Chondrocyte (in vitro differentiated cells): ENCODE results near the gene MEIS3. TPM values are rescaled to one million over a fixed set of nuclear protein-coding genes. Genes with fewer than 3 reads are reported as not detected.

ENCODE experiments used
- DNase-seq: peaks from one replicate; pipeline ENCODE4 v3.0.0; 2021; ENCODE audit warnings: mixed read lengths, low spot score
- H3K27ac Mint-ChIP-seq: one replicate; pipeline ENCODE4 v1.8.0; 2021; ENCODE audit warnings: mild to moderate bottlenecking, moderate library complexity, mixed read lengths; ENCODE audit not compliant: unreplicated experiment
- H3K27me3 Mint-ChIP-seq: 2 replicates; pipeline ENCODE4 v1.8.0; 2021; ENCODE audit warnings: low read depth, mixed read lengths
- H3K36me3 Mint-ChIP-seq: 2 replicates; pipeline ENCODE4 v1.8.0; 2021; ENCODE audit warnings: low read depth, mixed read lengths
- H3K4me1 Mint-ChIP-seq: 2 replicates; pipeline ENCODE4 v1.8.0; 2021; ENCODE audit warnings: low read depth, mild to moderate bottlenecking, mixed read lengths
- H3K4me3 Mint-ChIP-seq: one replicate; pipeline ENCODE4 v1.8.0; 2021; ENCODE audit warnings: mild to moderate bottlenecking, moderate library complexity, mixed read lengths; ENCODE audit not compliant: unreplicated experiment
- H3K9me3 Mint-ChIP-seq: 2 replicates; pipeline ENCODE4 v1.8.0; 2021; ENCODE audit warnings: low read depth, mixed read lengths
- CTCF ChIP-seq: fragments of 200-600 bp; sonication (generic); IDR thresholded peaks from 2 replicates; pipeline ENCODE4 v1.5.0; 2021; ENCODE audit warnings: antibody characterized with exemption, mild to moderate bottlenecking, moderate library complexity
- total RNA-seq: library from RNA; stranded (reverse); gene quantifications from 3 replicates; pipeline ENCODE4 v1.2.1, GENCODE V29; 2021

MEIS3 gene
- total RNA-seq, 1 donor from 2014 or later: 79.5 TPM

- TF ChIP-seq CTCF: no peak
- H3K9me3 Mint-ChIP-seq: no peaks in the 10 kb centered on the region
Observed at GRCh38 chr19:47432499-47432898, 13.2 kb upstream of the MEIS3 start.

GRCh38 chr19:47432091-47432490, 12.8 kb upstream of the MEIS3 start:
- Mint-ChIP-seq H3K4me3 (no peak overlapping the region), H3K27ac (no peak overlapping the region), H3K27me3 (peaks cover 1% of the 10 kb centered on the region), H3K4me1 (peaks cover 9% of the 10 kb centered on the region), H3K9me3 (no peaks in the 10 kb centered on the region), H3K36me3 (no peaks in the 10 kb centered on the region)
- DNase-seq: no peak
- TF ChIP-seq CTCF: no peak

More at GRCh38 chr19:47432499-47432898, 13.2 kb upstream of the MEIS3 start:
- H3K4me3 Mint-ChIP-seq: no peak overlapping the region
- H3K27ac Mint-ChIP-seq: no peak overlapping the region
- peaks cover 9% of the 10 kb centered on the region for H3K4me1 Mint-ChIP-seq
- no peak for DNase-seq
- no peaks in the 10 kb centered on the region for H3K36me3 Mint-ChIP-seq
- H3K27me3 Mint-ChIP-seq: peaks cover 1% of the 10 kb centered on the region

- Mint-ChIP-seq H3K27me3 (peaks cover 1% of the 10 kb centered on the region), H3K4me3 (peak overlapping the region; percentile 41), H3K4me1 (peaks cover 6% of the 10 kb centered on the region), H3K9me3 (no peaks in the 10 kb centered on the region), H3K27ac (no peak overlapping the region), H3K36me3 (no peaks in the 10 kb centered on the region)
- no peak for DNase-seq
- TF ChIP-seq CTCF: peak; percentile 46
Observed at GRCh38 chr19:47430041-47430802, 10.9 kb upstream of the MEIS3 start.

GRCh38 chr19:47429140-47429793, 9.9 kb upstream of the MEIS3 start:
- no peaks in the 10 kb centered on the region for H3K9me3 Mint-ChIP-seq
- no peaks in the 10 kb centered on the region for H3K36me3 Mint-ChIP-seq
- no peak for TF ChIP-seq CTCF
- no peak for DNase-seq
- H3K4me3 Mint-ChIP-seq: no peak overlapping the region
- H3K4me1 Mint-ChIP-seq: peaks cover 6% of the 10 kb centered on the region
- no peak overlapping the region for H3K27ac Mint-ChIP-seq
- H3K27me3 Mint-ChIP-seq: no peaks in the 10 kb centered on the region

GRCh38 chr19:47428177-47428894, 9.0 kb upstream of the MEIS3 start:
- Mint-ChIP-seq H3K4me3 (no peak overlapping the region), H3K27me3 (no peaks in the 10 kb centered on the region), H3K9me3 (no peaks in the 10 kb centered on the region), H3K36me3 (no peaks in the 10 kb centered on the region), H3K27ac (no peak overlapping the region), H3K4me1 (peaks cover 6% of the 10 kb centered on the region)
- no peak for DNase-seq
- TF ChIP-seq CTCF: no peak
